HepG2 (cell line): ENCODE data around the gene ENGASE. TPM values are rescaled to one million over a fixed set of nuclear protein-coding genes. Genes with fewer than 3 reads are reported as not detected.

ENCODE experiments used
- AHR ChIP-seq: IDR thresholded peaks from 2 replicates; pipeline ENCODE4 v1.6.1; 2018; ENCODE audit warnings: missing genetic modification reagents, missing compliant biosample characterization
- HNF4G ChIP-seq, 2 experiments: sonication (generic) in 1 of 2; formaldehyde crosslinking in 1 of 2; IDR thresholded peaks; 2 replicates each; pipeline versions ENCODE4 v1.4.0 to v1.6.1; 2011 to 2020; ENCODE audit warnings: borderline replicate concordance in 2 of 2, low read depth in 2 of 2, mild to moderate bottlenecking in 2 of 2, low read length in 1 of 2, missing genetic modification reagents in 1 of 2, moderate library complexity in 1 of 2
- NFYC ChIP-seq: IDR thresholded peaks from 2 replicates; pipeline ENCODE4 v1.6.1; 2016; ENCODE audit warnings: missing genetic modification reagents, missing compliant biosample characterization
- NKX3-1 ChIP-seq: sonication (generic); formaldehyde crosslinking; IDR thresholded peaks from 2 replicates; pipeline ENCODE4 v1.5.0; 2020; ENCODE audit warnings: missing genetic modification reagents
- SCMH1 ChIP-seq: sonication (generic); formaldehyde crosslinking; IDR thresholded peaks from 2 replicates; pipeline ENCODE4 v1.9.0; 2021; ENCODE audit warnings: missing genetic modification reagents, mild to moderate bottlenecking, borderline replicate concordance
- SNAI1 ChIP-seq: sonication (generic); formaldehyde crosslinking; IDR thresholded peaks from 2 replicates; pipeline ENCODE4 v1.5.0; 2020; ENCODE audit warnings: mild to moderate bottlenecking, missing genetic modification reagents, borderline replicate concordance
- TBP ChIP-seq: sonication (generic); formaldehyde crosslinking; IDR thresholded peaks from 2 replicates; pipeline ENCODE4 v1.5.0; 2020; ENCODE audit warnings: missing genetic modification reagents
- TMF1 ChIP-seq: sonication (generic); formaldehyde crosslinking; IDR thresholded peaks from 2 replicates; pipeline ENCODE4 v1.8.1; 2022; ENCODE audit warnings: low read depth, missing genetic modification reagents
- ZNF121 ChIP-seq: sonication (generic); formaldehyde crosslinking; IDR thresholded peaks from 2 replicates; pipeline ENCODE4 v1.5.0; 2020; ENCODE audit warnings: mild to moderate bottlenecking, missing genetic modification reagents
- ZNF143 ChIP-seq: sonication (generic); formaldehyde crosslinking; IDR thresholded peaks from 2 replicates; pipeline ENCODE4 v1.4.0; 2020; ENCODE audit warnings: missing genetic modification reagents
- ZNF354B ChIP-seq: sonication (generic); formaldehyde crosslinking; IDR thresholded peaks from 2 replicates; pipeline ENCODE4 v1.8.0; 2022; ENCODE audit warnings: mild to moderate bottlenecking, missing genetic modification reagents
- ZNF879 ChIP-seq: sonication (generic); formaldehyde crosslinking; IDR thresholded peaks from 2 replicates; pipeline ENCODE4 v1.8.1; 2023; ENCODE audit warnings: missing genetic modification reagents
- polyA plus RNA-seq, 8 experiments: library from polyadenylated mRNA; depleted of rRNA in 3 of 8; stranded (reverse) in 7 of 8; unstranded in 1 of 8; fragments of >200 nt; fragmentation: Illumina TruSeq in 4 of 8; extraction: Trizol in 4 of 8; gene quantifications; 2 replicates each; pipeline versions ENCODE4 v1.2.1 to v1.2.3, GENCODE V29; 2011 to 2016; ENCODE audit warnings: low read depth in 4 of 8, missing spikeins in 1 of 8, mixed read lengths in 1 of 8; ENCODE audit not compliant: insufficient read depth in 1 of 8
- total RNA-seq, 5 experiments: library from RNA; depleted of rRNA; stranded (reverse); fragments of >200 nt; fragmentation: Illumina TruSeq; extraction: Trizol; gene quantifications; 2 replicates each; pipeline ENCODE4 v1.2.3, GENCODE V29; 2016; ENCODE audit warnings: low read depth in 1 of 5
- TF ChIP-seq, protein P1 (sequence below): sonication (generic); formaldehyde crosslinking; IDR thresholded peaks from 2 replicates; pipeline ENCODE4 v1.4.0; 2020; ENCODE audit warnings: mild to moderate bottlenecking, low read depth, missing genetic modification reagents
- TF ChIP-seq, protein P2 (sequence below): sonication (generic); formaldehyde crosslinking; IDR thresholded peaks from 2 replicates; pipeline ENCODE4 v1.4.0; 2020; ENCODE audit warnings: low read depth, mild to moderate bottlenecking, missing genetic modification reagents
- TF ChIP-seq, protein P3 (sequence below): sonication (generic); formaldehyde crosslinking; IDR thresholded peaks from 2 replicates; pipeline ENCODE4 v1.5.0; 2020; ENCODE audit warnings: mild to moderate bottlenecking, missing genetic modification reagents
- TF ChIP-seq, protein P4 (sequence below): sonication (generic); formaldehyde crosslinking; IDR thresholded peaks from 2 replicates; pipeline ENCODE4 v1.8.1; 2022; ENCODE audit warnings: low read depth, mild to moderate bottlenecking, missing genetic modification reagents
- TF ChIP-seq, protein P5 (sequence below): sonication (generic); formaldehyde crosslinking; IDR thresholded peaks from 2 replicates; pipeline ENCODE4 v1.5.0; 2020; ENCODE audit warnings: mild to moderate bottlenecking, missing genetic modification reagents

Gene ENGASE
- total and polyA plus RNA-seq, 2 of the 13 experiments (the other 11 are each of a cell fraction or from before 2014, with no cell fraction given): 10.6 to 18.1 TPM

DNA sequence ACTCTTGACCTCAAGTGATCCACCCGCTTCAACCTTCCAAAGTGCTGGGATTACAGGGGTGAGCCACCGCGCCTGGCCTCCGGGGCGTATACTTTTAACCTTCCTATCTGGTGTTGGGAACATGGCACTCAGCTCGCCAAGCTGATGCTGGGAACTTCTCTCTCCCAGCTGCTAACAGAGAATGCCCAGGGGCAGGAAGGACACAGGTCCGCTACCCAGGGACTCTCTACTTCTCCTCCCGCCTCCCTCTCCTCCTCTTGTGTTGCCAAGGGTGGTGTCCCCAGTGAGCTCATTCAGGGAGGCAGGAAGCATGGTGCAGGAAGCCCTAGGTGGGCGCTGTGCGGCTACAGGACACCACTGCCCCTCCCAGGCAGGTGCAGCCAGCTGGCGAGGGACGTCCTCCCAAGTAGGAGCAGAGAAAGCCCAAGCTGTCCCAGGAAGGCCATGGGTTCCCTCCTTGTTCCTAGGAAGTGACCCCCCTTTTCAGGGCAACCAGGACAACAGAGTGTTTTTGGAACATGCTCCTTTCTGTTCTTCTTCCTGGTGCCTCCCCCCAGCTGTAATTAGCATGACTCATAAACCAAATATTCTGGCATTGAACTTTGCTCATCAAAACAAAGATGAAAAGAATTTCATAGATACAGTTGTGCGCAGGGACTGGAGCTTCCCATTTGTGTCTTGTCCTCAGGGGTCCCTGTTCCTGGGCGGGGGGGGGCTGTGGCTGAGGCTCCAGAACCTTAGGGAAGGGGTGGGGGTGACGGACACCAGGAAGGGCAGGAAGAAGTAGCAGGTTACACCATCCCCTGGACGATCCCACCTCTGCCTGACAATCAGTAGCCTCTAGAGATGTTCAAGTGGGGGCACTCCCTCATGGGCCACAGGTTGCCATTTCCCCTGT lies 48.0 kb upstream of the ENGASE start (continued):
- TF ChIP-seq SCMH1 (CRISPR knock-in tag): no peak
- TF ChIP-seq, protein P1, sequence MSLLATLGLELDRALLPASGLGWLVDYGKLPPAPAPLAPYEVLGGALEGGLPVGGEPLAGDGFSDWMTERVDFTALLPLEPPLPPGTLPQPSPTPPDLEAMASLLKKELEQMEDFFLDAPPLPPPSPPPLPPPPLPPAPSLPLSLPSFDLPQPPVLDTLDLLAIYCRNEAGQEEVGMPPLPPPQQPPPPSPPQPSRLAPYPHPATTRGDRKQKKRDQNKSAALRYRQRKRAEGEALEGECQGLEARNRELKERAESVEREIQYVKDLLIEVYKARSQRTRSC (CRISPR knock-in tag): no peak
- no peak for TF ChIP-seq AHR (CRISPR knock-in tag)
- no peak for TF ChIP-seq NFYC (CRISPR knock-in tag)
- peak; percentile 13; the same call in 1 of the 2 replicates for TF ChIP-seq NKX3-1 (CRISPR knock-in tag)
- TF ChIP-seq, protein P2, sequence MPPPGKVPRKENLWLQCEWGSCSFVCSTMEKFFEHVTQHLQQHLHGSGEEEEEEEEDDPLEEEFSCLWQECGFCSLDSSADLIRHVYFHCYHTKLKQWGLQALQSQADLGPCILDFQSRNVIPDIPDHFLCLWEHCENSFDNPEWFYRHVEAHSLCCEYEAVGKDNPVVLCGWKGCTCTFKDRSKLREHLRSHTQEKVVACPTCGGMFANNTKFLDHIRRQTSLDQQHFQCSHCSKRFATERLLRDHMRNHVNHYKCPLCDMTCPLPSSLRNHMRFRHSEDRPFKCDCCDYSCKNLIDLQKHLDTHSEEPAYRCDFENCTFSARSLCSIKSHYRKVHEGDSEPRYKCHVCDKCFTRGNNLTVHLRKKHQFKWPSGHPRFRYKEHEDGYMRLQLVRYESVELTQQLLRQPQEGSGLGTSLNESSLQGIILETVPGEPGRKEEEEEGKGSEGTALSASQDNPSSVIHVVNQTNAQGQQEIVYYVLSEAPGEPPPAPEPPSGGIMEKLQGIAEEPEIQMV: no peak
- TF ChIP-seq, protein P3, sequence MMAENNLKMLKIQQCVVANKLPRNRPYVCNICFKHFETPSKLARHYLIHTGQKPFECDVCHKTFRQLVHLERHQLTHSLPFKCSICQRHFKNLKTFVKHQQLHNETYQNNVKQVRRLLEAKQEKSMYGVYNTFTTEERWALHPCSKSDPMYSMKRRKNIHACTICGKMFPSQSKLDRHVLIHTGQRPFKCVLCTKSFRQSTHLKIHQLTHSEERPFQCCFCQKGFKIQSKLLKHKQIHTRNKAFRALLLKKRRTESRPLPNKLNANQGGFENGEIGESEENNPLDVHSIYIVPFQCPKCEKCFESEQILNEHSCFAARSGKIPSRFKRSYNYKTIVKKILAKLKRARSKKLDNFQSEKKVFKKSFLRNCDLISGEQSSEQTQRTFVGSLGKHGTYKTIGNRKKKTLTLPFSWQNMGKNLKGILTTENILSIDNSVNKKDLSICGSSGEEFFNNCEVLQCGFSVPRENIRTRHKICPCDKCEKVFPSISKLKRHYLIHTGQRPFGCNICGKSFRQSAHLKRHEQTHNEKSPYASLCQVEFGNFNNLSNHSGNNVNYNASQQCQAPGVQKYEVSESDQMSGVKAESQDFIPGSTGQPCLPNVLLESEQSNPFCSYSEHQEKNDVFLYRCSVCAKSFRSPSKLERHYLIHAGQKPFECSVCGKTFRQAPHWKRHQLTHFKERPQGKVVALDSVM (CRISPR knock-in tag): no peak
- no peak; the same call in 1 of the 2 replicates for TF ChIP-seq ZNF143
- TF ChIP-seq ZNF879 (CRISPR knock-in tag): no peak
- TF ChIP-seq, protein P4, sequence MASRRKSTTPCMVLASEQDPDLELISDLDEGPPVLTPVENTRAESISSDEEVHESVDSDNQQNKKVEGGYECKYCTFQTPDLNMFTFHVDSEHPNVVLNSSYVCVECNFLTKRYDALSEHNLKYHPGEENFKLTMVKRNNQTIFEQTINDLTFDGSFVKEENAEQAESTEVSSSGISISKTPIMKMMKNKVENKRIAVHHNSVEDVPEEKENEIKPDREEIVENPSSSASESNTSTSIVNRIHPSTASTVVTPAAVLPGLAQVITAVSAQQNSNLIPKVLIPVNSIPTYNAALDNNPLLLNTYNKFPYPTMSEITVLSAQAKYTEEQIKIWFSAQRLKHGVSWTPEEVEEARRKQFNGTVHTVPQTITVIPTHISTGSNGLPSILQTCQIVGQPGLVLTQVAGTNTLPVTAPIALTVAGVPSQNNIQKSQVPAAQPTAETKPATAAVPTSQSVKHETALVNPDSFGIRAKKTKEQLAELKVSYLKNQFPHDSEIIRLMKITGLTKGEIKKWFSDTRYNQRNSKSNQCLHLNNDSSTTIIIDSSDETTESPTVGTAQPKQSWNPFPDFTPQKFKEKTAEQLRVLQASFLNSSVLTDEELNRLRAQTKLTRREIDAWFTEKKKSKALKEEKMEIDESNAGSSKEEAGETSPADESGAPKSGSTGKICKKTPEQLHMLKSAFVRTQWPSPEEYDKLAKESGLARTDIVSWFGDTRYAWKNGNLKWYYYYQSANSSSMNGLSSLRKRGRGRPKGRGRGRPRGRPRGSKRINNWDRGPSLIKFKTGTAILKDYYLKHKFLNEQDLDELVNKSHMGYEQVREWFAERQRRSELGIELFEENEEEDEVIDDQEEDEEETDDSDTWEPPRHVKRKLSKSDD (CRISPR knock-in tag): peak; percentile 41; the same call in 1 of the 2 replicates
- no peak for TF ChIP-seq ZNF354B (CRISPR knock-in tag)
- TF ChIP-seq TBP (CRISPR knock-in tag): no peak
- peak; percentile 95 for TF ChIP-seq HNF4G (IDR thresholded peaks at IDR 0.05; ENCODE audit: borderline replicate concordance, low read depth, low read length)
- TF ChIP-seq HNF4G (CRISPR knock-in tag; IDR thresholded peaks at IDR 0.05; ENCODE audit: borderline replicate concordance, low read depth): peak; percentile 50; the same call in 1 of the 2 replicates
- 0 out of 2 replicates have a peak, but pooled peaks have one; percentile 54 for TF ChIP-seq SNAI1 (CRISPR knock-in tag)
- no peak for TF ChIP-seq TMF1 (CRISPR knock-in tag)
- no peak for TF ChIP-seq ZNF121 (CRISPR knock-in tag)
- TF ChIP-seq, protein P5, sequence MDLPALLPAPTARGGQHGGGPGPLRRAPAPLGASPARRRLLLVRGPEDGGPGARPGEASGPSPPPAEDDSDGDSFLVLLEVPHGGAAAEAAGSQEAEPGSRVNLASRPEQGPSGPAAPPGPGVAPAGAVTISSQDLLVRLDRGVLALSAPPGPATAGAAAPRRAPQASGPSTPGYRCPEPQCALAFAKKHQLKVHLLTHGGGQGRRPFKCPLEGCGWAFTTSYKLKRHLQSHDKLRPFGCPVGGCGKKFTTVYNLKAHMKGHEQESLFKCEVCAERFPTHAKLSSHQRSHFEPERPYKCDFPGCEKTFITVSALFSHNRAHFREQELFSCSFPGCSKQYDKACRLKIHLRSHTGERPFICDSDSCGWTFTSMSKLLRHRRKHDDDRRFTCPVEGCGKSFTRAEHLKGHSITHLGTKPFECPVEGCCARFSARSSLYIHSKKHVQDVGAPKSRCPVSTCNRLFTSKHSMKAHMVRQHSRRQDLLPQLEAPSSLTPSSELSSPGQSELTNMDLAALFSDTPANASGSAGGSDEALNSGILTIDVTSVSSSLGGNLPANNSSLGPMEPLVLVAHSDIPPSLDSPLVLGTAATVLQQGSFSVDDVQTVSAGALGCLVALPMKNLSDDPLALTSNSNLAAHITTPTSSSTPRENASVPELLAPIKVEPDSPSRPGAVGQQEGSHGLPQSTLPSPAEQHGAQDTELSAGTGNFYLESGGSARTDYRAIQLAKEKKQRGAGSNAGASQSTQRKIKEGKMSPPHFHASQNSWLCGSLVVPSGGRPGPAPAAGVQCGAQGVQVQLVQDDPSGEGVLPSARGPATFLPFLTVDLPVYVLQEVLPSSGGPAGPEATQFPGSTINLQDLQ (CRISPR knock-in tag): no peak
